H1 (cell line): ENCODE results near the gene RUNX1. TPM values are rescaled to one million over a fixed set of nuclear protein-coding genes. Genes with fewer than 3 reads are reported as not detected.

Source experiments
- CTCF ChIA-PET: fragments of 300-600 bp; sonication (Branson Sonifier 250); formaldehyde crosslinking; loops from one replicate; lab custom pipeline; 2021; ENCODE audit not compliant: partially characterized antibody; lab: Charles Lee
- POLR2A ChIA-PET: fragments of 300-600 bp; sonication (Branson Sonifier 250); formaldehyde crosslinking; loops from one replicate; lab custom pipeline; 2021; ENCODE audit warnings: inconsistent platforms; ENCODE audit not compliant: partially characterized antibody; lab: Charles Lee
- DNase-seq, 2 experiments: peaks; one replicate each; pipeline versions ENCODE4 v3.0.0 to v3.0.0-alpha.2; 2010 to 2022; ENCODE audit warnings: low spot score in 2 of 2, low read depth in 1 of 2, mixed read lengths in 1 of 2
- FAIRE-seq: peaks from 2 replicates; lab custom pipeline; 2011; peaks lifted over from hg19 to GRCh38; lab: Jason Lieb, UNC
- H2AFZ ChIP-seq: 2 replicates; pipeline ENCODE4 v1.8.1; 2012; ENCODE audit warnings: low read length, inconsistent platforms
- H2AK5ac ChIP-seq: 2 replicates; pipeline ENCODE4 v1.6.1; 2013; ENCODE audit warnings: low read depth, low read length
- H2BK120ac ChIP-seq: replicated peaks from 2 replicates; pipeline ENCODE3; 2013; ENCODE audit warnings: low read depth, low read length, inconsistent platforms
- H2BK12ac ChIP-seq: 2 replicates; pipeline ENCODE4 v1.6.1; 2013; ENCODE audit warnings: low read depth, low read length
- H2BK15ac ChIP-seq: 2 replicates; pipeline ENCODE4 v1.6.1; 2013; ENCODE audit warnings: low read length
- H2BK20ac ChIP-seq: 2 replicates; pipeline ENCODE4 v1.6.1; 2013; ENCODE audit warnings: low read length
- H2BK5ac ChIP-seq: 2 replicates; pipeline ENCODE4 v1.6.1; 2013; ENCODE audit warnings: low read depth, low read length
- H3K14ac ChIP-seq: 2 replicates; pipeline ENCODE4 v1.6.1; 2013; ENCODE audit warnings: inconsistent platforms; ENCODE audit not compliant: insufficient read length
- H3K18ac ChIP-seq: 2 replicates; pipeline ENCODE4 v1.6.1; 2013; ENCODE audit warnings: low read length; ENCODE audit errors: extremely low read depth
- H3K23ac ChIP-seq: 2 replicates; pipeline ENCODE4 v1.6.1; 2013; ENCODE audit warnings: inconsistent platforms; ENCODE audit not compliant: insufficient read length
- H3K23me2 ChIP-seq: 2 replicates; pipeline ENCODE4 v1.6.1; 2013; ENCODE audit warnings: low read depth, low read length
- H3K27ac ChIP-seq: 2 replicates; pipeline ENCODE4 v1.6.1; 2011; ENCODE audit warnings: low read depth, low read length, inconsistent platforms
- H3K27me3 ChIP-seq, 4 experiments: replicated peaks in 1 of 4; 1 replicate in 1 of 4; 2 replicates in 3 of 4; pipeline versions ENCODE4 v1.6.1 to v1.8.1; 2011 to 2013; ENCODE audit warnings: low read length in 3 of 4, mild to moderate bottlenecking in 3 of 4, inconsistent platforms in 2 of 4, mixed read lengths in 2 of 4, moderate library complexity in 1 of 4; ENCODE audit not compliant: control insufficient read depth in 3 of 4, insufficient read depth in 3 of 4; ENCODE audit errors: extremely low read depth in 1 of 4
- H3K36me3 ChIP-seq, 4 experiments: 2 replicates each; pipeline versions ENCODE4 v1.6.1 to v1.8.1; 2011 to 2013; ENCODE audit warnings: mild to moderate bottlenecking in 4 of 4, low read length in 3 of 4, moderate library complexity in 2 of 4, control low read depth in 1 of 4, inconsistent platforms in 1 of 4; ENCODE audit not compliant: insufficient read depth in 4 of 4, control insufficient read depth in 2 of 4
- H3K4ac ChIP-seq: replicated peaks from 2 replicates; pipeline ENCODE3; 2013; ENCODE audit warnings: low read length, low read depth, mixed read lengths, inconsistent platforms; ENCODE audit not compliant: insufficient read length
- H3K4me1 ChIP-seq, 4 experiments: replicated peaks in 1 of 4; 1 replicate in 1 of 4; 2 replicates in 3 of 4; pipeline versions ENCODE4 v1.6.1 to v1.8.1; 2011 to 2013; ENCODE audit warnings: low read length in 3 of 4, inconsistent platforms in 2 of 4, mixed read lengths in 1 of 4; ENCODE audit not compliant: insufficient read depth in 4 of 4, control insufficient read depth in 3 of 4
- H3K4me2 ChIP-seq, 2 experiments: 2 replicates each; pipeline versions ENCODE4 v1.6.1 to v1.8.1; 2011 to 2013; ENCODE audit warnings: low read depth in 2 of 2, low read length in 2 of 2, control low read depth in 1 of 2, inconsistent platforms in 1 of 2, mild to moderate bottlenecking in 1 of 2; ENCODE audit not compliant: insufficient read depth in 1 of 2
- H3K4me3 ChIP-seq, 4 experiments: fragments of 200-600, 300-600 bp in 1 of 4; sonication (generic), shearing (Covaris generic), sonication (Bioruptor Twin) in 1 of 4; 2 replicates each; pipeline versions ENCODE4 v1.5.1 to v1.8.1; 2011 to 2016; ENCODE audit warnings: low read length in 4 of 4, low read depth in 3 of 4, control low read depth in 2 of 4, inconsistent platforms in 2 of 4, mild to moderate bottlenecking in 2 of 4, mixed read lengths in 1 of 4, moderate library complexity in 1 of 4; ENCODE audit not compliant: insufficient read depth in 2 of 4; ENCODE audit errors: extremely low read depth in 1 of 4
- H3K56ac ChIP-seq: replicated peaks from 2 replicates; pipeline ENCODE3; 2013; ENCODE audit warnings: low read depth, mild to moderate bottlenecking, mixed read lengths, low read length, inconsistent platforms; ENCODE audit not compliant: insufficient read length
- H3K79me1 ChIP-seq: 2 replicates; pipeline ENCODE4 v1.6.1; 2013; ENCODE audit warnings: low read depth, low read length, control low read depth
- H3K79me2 ChIP-seq, 2 experiments: 2 replicates each; pipeline versions ENCODE4 v1.6.1 to v1.8.1; 2012 to 2013; ENCODE audit warnings: low read length in 2 of 2, mild to moderate bottlenecking in 2 of 2, inconsistent platforms in 1 of 2; ENCODE audit not compliant: insufficient read depth in 2 of 2, control insufficient read depth in 1 of 2
- H3K9ac ChIP-seq, 4 experiments: replicated peaks in 1 of 4; 1 replicate in 1 of 4; 2 replicates in 3 of 4; pipeline versions ENCODE4 v1.6.1 to v1.8.1; 2011 to 2013; ENCODE audit warnings: low read depth in 3 of 4, low read length in 3 of 4, control low read depth in 2 of 4, mild to moderate bottlenecking in 2 of 4, moderate library complexity in 2 of 4, inconsistent platforms in 1 of 4; ENCODE audit errors: extremely low read depth in 1 of 4
- H3K9me3 ChIP-seq, 2 experiments: 2 replicates each; pipeline versions ENCODE4 v1.6.1 to v1.8.1; 2012 to 2013; ENCODE audit warnings: mild to moderate bottlenecking in 2 of 2, moderate library complexity in 2 of 2, control low read depth in 1 of 2, inconsistent platforms in 1 of 2, low read depth in 1 of 2, low read length in 1 of 2, mixed read lengths in 1 of 2; ENCODE audit not compliant: insufficient read depth in 2 of 2
- H4K20me1 ChIP-seq, 2 experiments: replicated peaks in 1 of 2; 2 replicates each; pipeline versions ENCODE3 to v1.8.1; 2011 to 2013; ENCODE audit warnings: inconsistent platforms in 2 of 2, low read length in 2 of 2, mild to moderate bottlenecking in 1 of 2; ENCODE audit not compliant: insufficient read depth in 2 of 2, control insufficient read depth in 1 of 2
- H4K5ac ChIP-seq: 2 replicates; pipeline ENCODE4 v1.6.1; 2013; ENCODE audit warnings: low read length, low read depth, mixed read lengths, inconsistent platforms; ENCODE audit not compliant: insufficient read length
- H4K8ac ChIP-seq: 2 replicates; pipeline ENCODE4 v1.8.0; 2013; ENCODE audit warnings: mild to moderate bottlenecking, moderate library complexity, low read length, inconsistent platforms; ENCODE audit not compliant: insufficient read depth; ENCODE audit errors: extremely low read depth
- H4K91ac ChIP-seq: replicated peaks from 2 replicates; pipeline ENCODE3; 2013; ENCODE audit warnings: low read length, mixed read lengths, inconsistent platforms; ENCODE audit not compliant: insufficient read length
- CEBPB ChIP-seq: IDR thresholded peaks from 2 replicates; pipeline ENCODE4 v1.6.1; 2012; ENCODE audit warnings: low read depth, low read length
- CHD1 ChIP-seq: IDR thresholded peaks from 2 replicates; pipeline ENCODE4 v1.6.1; 2012; ENCODE audit warnings: low read depth, low read length, improper control_type of control experiment
- CTBP2 ChIP-seq: IDR thresholded peaks from 2 replicates; pipeline ENCODE4 v1.7.0; 2011; ENCODE audit warnings: borderline replicate concordance, mild to moderate bottlenecking, moderate library complexity, mixed read lengths, low read length; ENCODE audit not compliant: insufficient read depth, insufficient read length
- JUND ChIP-seq: IDR thresholded peaks from 2 replicates; pipeline ENCODE4 v1.6.1; 2011; ENCODE audit warnings: mild to moderate bottlenecking, improper control_type of control experiment, low read length
- NRF1 ChIP-seq: IDR thresholded peaks from 2 replicates; pipeline ENCODE4 v1.6.1; 2011; ENCODE audit warnings: mild to moderate bottlenecking, low read depth, low read length, improper control_type of control experiment
- SAP30 ChIP-seq: fragments of 300-600 bp; sonication (generic); IDR thresholded peaks from 2 replicates; pipeline ENCODE4 v1.7.1; 2012; ENCODE audit warnings: low read length, moderate library complexity, mild to moderate bottlenecking, inconsistent platforms; ENCODE audit not compliant: insufficient read depth, insufficient replicate concordance
- SIRT6 ChIP-seq: IDR thresholded peaks from one replicate; pipeline ENCODE4 v1.7.1; 2012; ENCODE audit warnings: low read length, inconsistent platforms
- WGBS, 2 experiments: shearing (Covaris generic) in 1 of 2; methylation state at CpG; one replicate each; pipeline versions ENCODE4 v1.1.6 to v1.1.7; 2013 to 2015; ENCODE audit warnings: low lambda C conversion rate in 2 of 2, mixed read lengths in 2 of 2, inconsistent platforms in 1 of 2, low coverage in 1 of 2, missing lambda C conversion rate in 1 of 2; ENCODE audit not compliant: insufficient replicate concordance in 2 of 2, insufficient coverage in 1 of 2, insufficient read length in 1 of 2; ENCODE audit errors: extremely low coverage in 1 of 2, missing lambda C conversion rate in 1 of 2; 5-methylcytosine and 5-hydroxymethylcytosine counted together
- polyA plus RNA-seq, 7 experiments: library from polyadenylated mRNA; depleted of rRNA in 3 of 7; stranded (reverse) in 5 of 7; unstranded in 2 of 7; fragments of >200 nt in 5 of 7; fragments of 200-250 nt in 2 of 7; gene quantifications; 1 replicate in 5 of 7; 2 replicates in 1 of 7; 4 replicates in 1 of 7; pipeline versions ENCODE4 v1.2.1 to v1.2.3, GENCODE V29; 2011 to 2013; ENCODE audit warnings: missing spikeins in 2 of 7, mixed read lengths in 2 of 7
- total RNA-seq: library from RNA; stranded (reverse); fragmentation: NEBNext Ultra II Directional; extraction: Animal tissue kit (Norgen Biotek cat#: 25700); gene quantifications from 2 replicates; pipeline ENCODE4 v1.2.1, GENCODE V29; 2021

Gene RUNX1
- total and polyA plus RNA-seq, 2 of the 8 experiments (the other 6 are each of a cell fraction or from before 2014, with no cell fraction given), result 0.20 to 0.60 TPM

GRCh38 chr21:34932233-34932632 is 116.9 kb downstream of the RUNX1 start:
- Histone ChIP-seq H3K4ac (no peak overlapping the region), H3K27me3 (no peaks in the 10 kb centered on the region; a peak in 1 of 7 replicates), H3K79me2 (no peaks in the 10 kb centered on the region), H2AFZ (no peak overlapping the region), H4K8ac (no peak overlapping the region), H3K23ac (no peak overlapping the region), H3K23me2 (peaks cover 2% of the 10 kb centered on the region; the same call in 1 of the 2 replicates), H3K56ac (no peak overlapping the region), H3K14ac (no peak overlapping the region), H2BK15ac (no peak overlapping the region), H2BK120ac (no peak overlapping the region), H2BK20ac (no peak overlapping the region), H2AK5ac (no peak overlapping the region), H3K9me3 (no peaks in the 10 kb centered on the region), H3K9ac (no peak overlapping the region), H3K27ac (no peak overlapping the region), H3K4me2 (no peak overlapping the region), H3K4me3 (no peak overlapping the region), H3K36me3 (no peaks in the 10 kb centered on the region), H3K4me1 (no peaks in the 10 kb centered on the region), H4K20me1 (no peaks in the 10 kb centered on the region), H4K5ac (no peak overlapping the region), H3K18ac (no peak overlapping the region), H3K79me1 (no peaks in the 10 kb centered on the region), H2BK12ac (no peak overlapping the region), H2BK5ac (no peak overlapping the region), H4K91ac (no peak overlapping the region)
- DNase-seq (no peak), FAIRE-seq (no peak)
- 100% methylated on average over 2 of the region's 2 CpGs; no CpG with 5 or more reads in 1 of the 2 experiments for WGBS, 2 experiments
- CTCF ChIA-PET, result interaction anchor here (1.0 kb wide), 1 partner anchor 187 kb away, joined by 3 read pairs; no protein-coding TSS in a partner anchor
- TF ChIP-seq CEBPB (no peak), NRF1 (no peak), SIRT6 (no peak), CTBP2 (no peak), JUND (no peak), SAP30 (no peak), CHD1 (no peak)
- POLR2A ChIA-PET, result no interaction called here
